CD1c-positive myeloid dendritic cell (primary cell): ENCODE results near the gene SLC2A8.

Experiments used
- DNase-seq: peaks from one replicate; pipeline ENCODE4 v3.0.0-alpha.2; 2016; ENCODE audit errors: extremely low spot score

The SLC2A8 gene

DNA sequence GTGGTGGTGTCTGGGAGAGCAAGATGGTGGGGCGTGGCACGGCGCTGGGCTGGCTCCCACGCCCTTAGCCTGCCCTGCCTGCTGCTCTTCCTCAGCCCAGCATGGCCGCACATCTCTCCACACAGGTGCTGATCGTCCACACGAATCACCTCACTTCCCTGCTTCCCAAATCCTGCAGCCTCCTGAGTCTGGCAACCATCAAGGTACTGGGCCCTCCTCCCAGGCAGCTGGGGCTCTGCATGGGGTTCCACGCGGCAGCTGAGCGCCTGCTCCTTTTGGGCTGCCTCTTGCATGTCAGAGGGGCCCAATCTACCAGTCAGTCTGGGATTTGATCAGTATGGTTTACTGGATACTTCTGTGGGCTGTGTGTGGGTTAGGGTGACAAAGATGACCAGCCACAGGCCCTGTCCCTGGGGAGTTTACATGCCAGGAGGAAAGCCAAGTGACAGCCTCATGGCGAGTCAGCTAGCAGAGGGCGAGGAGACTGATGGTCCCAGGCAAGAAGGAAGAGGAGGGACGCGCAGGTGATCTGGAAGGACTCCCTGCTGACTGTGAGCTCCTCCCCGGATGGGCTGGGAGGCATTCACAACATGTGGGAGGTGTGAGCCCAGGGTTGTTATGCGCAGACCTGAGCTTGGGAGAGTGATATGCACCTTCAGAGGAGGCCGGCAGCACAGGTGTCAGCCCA lies 60.4 kb downstream of the SLC2A8 start:
- no peak for DNase-seq
